ENCODE measurements around the gene DNM1. TPM values are rescaled to one million over a fixed set of nuclear protein-coding genes. Genes with fewer than 3 reads are reported as not detected.
"Not testable (repeated sequence)": the region's sequence is repeated elsewhere in the genome, so short reads cannot be mapped to it uniquely, and the experiment has no call there.

Gene DNM1
- total RNA-seq, 4 donors from 2014 or later: 1.3 to 9.7 (median 1.6) TPM

GRCh38 chr9:128175726-128176125 is 27.5 kb upstream of the DNM1 start:
- Histone ChIP-seq H3K36me3 (peaks cover 50 to 93% (median 55%) of the 10 kb centered on the region in 3 donors), H3K9me3 (no peaks in the 10 kb centered on the region), H3K27me3 (no peaks in the 10 kb centered on the region), H3K4me1 (peaks cover 0 to 6% (median 3%) of the 10 kb centered on the region in 3 donors), H3K27ac (no peak overlapping the region), H3K4me3 (no peak overlapping the region)
- intact Hi-C loops (cut with DNase I): no loop called here
- no peak for DNase-seq
- TF ChIP-seq CTCF (IDR thresholded peaks at IDR 0.05) (no peak), POLR2A (IDR thresholded peaks at IDR 0.05) (no peak)
- 100% methylated on average over 1 to 2 of the region's 2 CpGs for WGBS, 2 donors

DNA sequence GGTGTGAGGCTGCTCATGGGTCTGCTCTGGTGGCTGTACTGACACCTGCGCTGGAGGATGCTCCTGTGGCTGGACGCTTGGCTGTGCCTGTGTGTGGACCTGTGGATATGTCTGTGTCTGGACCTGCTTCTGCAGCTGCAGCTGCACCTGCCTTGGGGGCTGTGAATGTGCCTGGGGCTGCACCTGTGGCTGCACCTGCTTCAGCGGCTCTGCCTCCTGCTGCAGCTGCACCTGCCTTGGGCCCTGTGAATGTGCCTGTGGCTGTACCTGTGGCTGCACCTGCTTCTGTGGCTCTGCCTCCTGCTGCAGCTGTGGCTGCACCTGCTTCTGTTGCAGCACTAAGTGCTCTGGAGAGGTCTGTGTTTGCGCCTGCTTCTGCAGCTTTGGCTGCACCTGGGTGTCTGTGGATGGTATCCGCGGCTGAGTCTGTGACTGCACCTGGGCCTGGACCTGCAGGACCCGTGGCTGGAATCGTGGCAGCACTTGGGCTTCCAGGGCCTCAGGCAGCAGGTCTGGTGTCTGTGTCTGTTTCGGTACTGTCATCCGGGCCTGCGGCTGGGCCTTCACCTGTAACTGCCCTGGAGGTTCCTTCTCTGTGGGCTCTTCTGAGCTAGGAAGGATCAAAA is 24.3 kb upstream of the DNM1 start:
- intact Hi-C loops (cut with DNase I): no loop called here
- no peak overlapping the region for H3K4me3 ChIP-seq
- H3K27me3 ChIP-seq: no peaks in the 10 kb centered on the region
- TF ChIP-seq POLR2A (IDR thresholded peaks at IDR 0.05) (no peak), CTCF (IDR thresholded peaks at IDR 0.05) (no peak)
- no peaks in the 10 kb centered on the region for H3K9me3 ChIP-seq
- 89% methylated on average over 4 of the region's 11 CpGs; no CpG with 5 or more reads in 1 of the 2 donors for WGBS, 2 donors
- H3K4me1 ChIP-seq: peaks cover 3 to 23% (median 7%) of the 10 kb centered on the region in 3 donors
- peaks cover 50 to 91% (median 56%) of the 10 kb centered on the region in 3 donors for H3K36me3 ChIP-seq
- no peak overlapping the region for H3K27ac ChIP-seq
- DNase-seq: no peak

DNA sequence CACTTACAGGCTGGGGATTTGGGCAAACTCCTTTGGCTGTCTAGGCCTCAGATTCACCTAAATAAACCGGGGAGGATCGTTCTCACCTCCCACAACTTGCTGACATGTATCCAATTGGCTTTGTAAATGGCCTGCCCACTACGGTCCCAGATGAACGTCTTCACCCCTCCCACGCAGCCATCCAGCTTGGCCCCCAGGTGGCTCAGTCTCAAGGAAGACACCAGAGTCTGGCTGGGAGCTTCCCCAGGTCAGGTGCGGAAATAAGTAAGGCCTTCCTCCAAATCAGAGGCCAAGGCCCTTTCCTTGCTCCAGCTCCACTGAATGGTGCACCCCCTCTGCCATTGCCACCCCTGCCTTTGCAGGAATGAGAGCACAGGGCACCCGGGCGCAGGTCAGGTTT is 23.2 kb upstream of the DNM1 start:
- peaks cover 3 to 24% (median 7%) of the 10 kb centered on the region in 3 donors for H3K4me1 ChIP-seq
- H3K36me3 ChIP-seq: peaks cover 46 to 91% (median 56%) of the 10 kb centered on the region in 3 donors
- intact Hi-C loops (cut with DNase I): no loop called here
- TF ChIP-seq POLR2A (IDR thresholded peaks at IDR 0.05) (no peak), CTCF (IDR thresholded peaks at IDR 0.05) (no peak)
- WGBS, 2 donors: 96 to 100% methylated on average over 4 to 6 of the region's 8 CpGs
- H3K9me3 ChIP-seq: no peaks in the 10 kb centered on the region
- DNase-seq: no peak
- H3K27ac ChIP-seq: no peak overlapping the region
- no peaks in the 10 kb centered on the region for H3K27me3 ChIP-seq
- H3K4me3 ChIP-seq: no peak overlapping the region

- intact Hi-C loops (cut with DNase I): no loop called here
- Histone ChIP-seq H3K4me1 (peaks cover 3 to 24% (median 7%) of the 10 kb centered on the region in 3 donors), H3K27ac (no peak overlapping the region), H3K9me3 (no peaks in the 10 kb centered on the region), H3K36me3 (peaks cover 42 to 91% (median 55%) of the 10 kb centered on the region in 3 donors), H3K27me3 (no peaks in the 10 kb centered on the region), H3K4me3 (no peak overlapping the region)
- no peak for TF ChIP-seq POLR2A (IDR thresholded peaks at IDR 0.05)
- TF ChIP-seq CTCF (IDR thresholded peaks at IDR 0.05): no peak
- no peak for DNase-seq
- 94 to 100% methylated on average over 1 to 2 of the region's 8 CpGs for WGBS, 2 donors
Measured at GRCh38 chr9:128180447-128180846, 22.7 kb upstream of the DNM1 start.

- DNase-seq: not testable (repeated sequence)
Measured at GRCh38 chr9:128181480-128181879, 21.7 kb upstream of the DNM1 start.

More at GRCh38 chr9:128181480-128181879, 21.7 kb upstream of the DNM1 start:
- H3K4me3 ChIP-seq; H3K27me3 ChIP-seq; intact Hi-C loops (cut with DNase I); H3K27ac ChIP-seq; H3K9me3 ChIP-seq: not testable (repeated sequence)
- Histone ChIP-seq H3K36me3 (peaks cover 31 to 91% (median 44%) of the 10 kb centered on the region in 3 donors), H3K4me1 (peaks cover 3 to 24% (median 7%) of the 10 kb centered on the region in 3 donors)
- 17 to 34% methylated on average over 2 to 7 of the region's 12 CpGs for WGBS, 2 donors
- TF ChIP-seq CTCF (IDR thresholded peaks at IDR 0.05): peak in 4 of 6 experiments; percentile 41 to 71 (median 50)
